GM10847 (cell line): ENCODE measurements around the gene FFAR4.

Experiments used
- POLR2A ChIP-seq: IDR thresholded peaks from 2 replicates; pipeline ENCODE4 v1.6.1; 2011; ENCODE audit not compliant: insufficient read length; ENCODE audit errors: extremely low read depth

FFAR4 gene

DNA sequence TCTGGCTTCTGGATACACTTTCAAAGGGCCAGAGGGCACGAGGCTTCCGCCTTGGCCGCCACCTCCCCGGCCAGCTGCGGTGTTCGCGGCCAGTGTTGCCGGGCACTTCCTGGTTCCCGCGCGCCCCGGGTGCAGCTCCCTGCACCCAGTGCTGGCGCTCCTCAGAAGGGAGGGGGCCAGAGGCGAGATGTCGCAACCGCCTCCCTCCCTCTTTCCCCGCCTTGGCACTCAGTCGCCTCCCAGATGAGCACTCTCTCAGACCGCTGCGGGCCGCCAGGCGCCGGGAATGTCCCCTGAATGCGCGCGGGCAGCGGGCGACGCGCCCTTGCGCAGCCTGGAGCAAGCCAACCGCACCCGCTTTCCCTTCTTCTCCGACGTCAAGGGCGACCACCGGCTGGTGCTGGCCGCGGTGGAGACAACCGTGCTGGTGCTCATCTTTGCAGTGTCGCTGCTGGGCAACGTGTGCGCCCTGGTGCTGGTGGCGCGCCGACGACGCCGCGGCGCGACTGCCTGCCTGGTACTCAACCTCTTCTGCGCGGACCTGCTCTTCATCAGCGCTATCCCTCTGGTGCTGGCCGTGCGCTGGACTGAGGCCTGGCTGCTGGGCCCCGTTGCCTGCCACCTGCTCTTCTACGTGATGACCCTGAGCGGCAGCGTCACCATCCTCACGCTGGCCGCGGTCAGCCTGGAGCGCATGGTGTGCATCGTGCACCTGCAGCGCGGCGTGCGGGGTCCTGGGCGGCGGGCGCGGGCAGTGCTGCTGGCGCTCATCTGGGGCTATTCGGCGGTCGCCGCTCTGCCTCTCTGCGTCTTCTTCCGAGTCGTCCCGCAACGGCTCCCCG is at the start of gene FFAR4:
TSS of gene FFAR4 (plus strand) at position 231 of the 842 bp plus-strand sequence. CDS start at position 287, 56 bp downstream.
- no peak for TF ChIP-seq POLR2A

- TF ChIP-seq POLR2A: no peak
Observed at GRCh38 chr10:93518531-93518930, 47.9 kb upstream of the FFAR4 start.

GRCh38 chr10:93535293-93535692 is 31.2 kb upstream of the FFAR4 start:
- TF ChIP-seq POLR2A: no peak

DNA sequence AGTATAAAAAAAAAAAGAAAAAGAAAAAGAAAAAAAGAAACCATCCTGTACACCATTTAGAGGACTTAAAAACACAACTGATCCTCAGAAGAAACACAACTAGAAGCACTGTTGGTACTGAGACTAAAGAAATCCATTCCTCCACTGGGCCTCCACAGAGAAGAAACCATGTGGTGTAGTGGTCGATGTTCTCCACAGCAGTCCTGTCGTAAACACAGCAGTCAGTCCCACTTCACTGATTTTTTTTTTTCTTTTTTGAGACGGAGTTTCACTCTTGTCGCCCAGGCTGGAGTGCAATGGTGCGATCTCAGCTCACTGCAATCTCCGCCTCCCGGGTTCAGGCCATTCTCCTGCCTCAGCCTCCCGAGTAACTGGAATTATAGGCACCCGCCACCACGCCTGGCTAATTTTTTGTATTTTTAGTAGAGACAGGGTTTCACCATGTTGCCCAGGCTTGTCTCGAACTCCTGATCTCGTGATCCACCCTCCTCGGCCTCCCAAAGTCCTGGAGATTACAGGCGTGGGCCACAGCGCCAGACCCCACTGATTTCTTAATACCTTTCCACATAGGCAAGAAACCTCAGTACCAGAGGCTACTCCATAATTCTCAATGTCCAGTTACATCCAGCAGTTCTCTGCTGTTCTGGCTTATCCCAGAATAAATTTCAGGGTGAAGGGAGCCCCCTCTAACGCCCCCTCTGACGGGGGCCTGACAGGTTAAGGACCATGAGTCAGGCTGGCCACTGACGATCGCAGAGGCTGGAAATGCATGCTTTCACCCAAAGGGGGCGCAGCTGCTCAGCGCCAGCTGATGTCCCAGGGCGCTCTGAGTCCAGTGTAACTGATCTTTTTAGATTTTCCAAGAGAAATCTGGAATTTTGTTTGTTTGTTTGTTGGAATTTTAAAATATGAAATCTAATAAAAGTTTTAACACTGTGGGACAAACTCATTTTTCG is 24.8 kb upstream of the FFAR4 start:
- TF ChIP-seq POLR2A: no peak

- no peak for TF ChIP-seq POLR2A
Observed at GRCh38 chr10:93542358-93542791, 24.1 kb upstream of the FFAR4 start.

- no peak for TF ChIP-seq POLR2A
Observed at GRCh38 chr10:93547522-93547921, 18.9 kb upstream of the FFAR4 start.

GRCh38 chr10:93548376-93549071 is 17.9 kb upstream of the FFAR4 start:
- TF ChIP-seq POLR2A: no peak

- no peak for TF ChIP-seq POLR2A
Observed at GRCh38 chr10:93550606-93551005, 15.9 kb upstream of the FFAR4 start.

- TF ChIP-seq POLR2A: no peak
Observed at GRCh38 chr10:93552780-93553179, 13.7 kb upstream of the FFAR4 start.

GRCh38 chr10:93553482-93554315 is 12.8 kb upstream of the FFAR4 start:
- no peak for TF ChIP-seq POLR2A

- no peak for TF ChIP-seq POLR2A
Observed at GRCh38 chr10:93554316-93554663, 12.2 kb upstream of the FFAR4 start.

DNA sequence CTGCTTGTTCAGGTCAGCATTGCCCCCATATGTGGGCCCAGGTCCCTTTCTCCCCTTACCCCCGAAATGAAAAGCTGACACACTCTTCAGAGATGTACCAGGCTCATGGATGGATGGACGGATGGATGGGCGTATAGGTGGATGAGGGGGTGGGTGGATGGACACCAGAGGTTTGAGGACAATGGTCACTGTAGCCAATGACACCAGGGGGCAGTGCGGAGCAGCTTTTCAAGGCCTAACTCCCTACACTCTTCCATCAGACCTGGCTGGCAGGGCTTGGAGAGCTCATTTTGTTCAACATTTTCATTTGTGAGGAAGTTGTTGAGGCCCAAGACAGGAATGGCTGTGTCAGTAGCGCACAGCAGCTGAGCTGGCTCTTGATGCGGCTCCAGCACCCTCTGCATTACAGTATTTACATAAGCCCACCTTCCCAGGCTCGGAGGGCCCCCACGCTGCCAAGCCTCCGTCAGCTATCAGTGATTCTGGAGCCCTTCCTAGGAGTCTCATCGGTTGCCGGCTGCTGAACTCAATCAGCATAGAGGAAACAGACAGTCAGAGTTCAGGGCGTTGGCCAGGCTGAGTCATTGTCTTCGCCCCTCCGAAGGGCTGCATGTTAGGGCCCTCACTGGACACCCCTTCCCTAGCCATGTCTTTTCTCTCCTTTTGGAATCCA is 11.6 kb upstream of the FFAR4 start:
- no peak for TF ChIP-seq POLR2A

DNA sequence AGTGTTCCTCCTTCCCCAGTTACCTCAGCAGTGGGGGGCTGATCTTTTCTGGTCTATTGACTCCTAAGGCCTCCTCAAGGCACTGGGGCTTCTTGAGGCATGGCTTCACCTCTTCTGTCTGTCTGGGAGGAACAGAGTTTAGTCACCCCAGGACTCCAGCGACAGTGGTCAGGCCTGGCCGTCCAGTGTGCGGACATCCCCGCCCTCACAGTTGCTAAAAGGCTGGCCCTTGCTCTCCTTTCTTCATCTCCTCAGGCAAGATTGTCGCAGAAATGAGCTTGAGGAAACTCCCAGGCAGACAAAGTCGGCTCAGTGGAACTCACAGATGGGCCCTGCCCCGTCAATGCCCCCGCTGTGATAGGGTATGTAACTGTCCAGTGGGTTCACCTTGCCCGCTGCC is 7.0 kb upstream of the FFAR4 start:
- TF ChIP-seq POLR2A: no peak

GRCh38 chr10:93560541-93560940 is 5.9 kb upstream of the FFAR4 start:
- TF ChIP-seq POLR2A: no peak
